GM12873 (cell line): ENCODE data around the gene SARM1.

Experiments used
- TF ChIP-seq, protein P1 (sequence below): IDR thresholded peaks from 2 replicates; pipeline ENCODE4 v1.5.1; 2012; ENCODE audit warnings: low read depth, mild to moderate bottlenecking, moderate library complexity, low read length, control low read depth; ENCODE audit not compliant: insufficient read depth; ENCODE audit errors: missing control alignments

Gene SARM1

DNA sequence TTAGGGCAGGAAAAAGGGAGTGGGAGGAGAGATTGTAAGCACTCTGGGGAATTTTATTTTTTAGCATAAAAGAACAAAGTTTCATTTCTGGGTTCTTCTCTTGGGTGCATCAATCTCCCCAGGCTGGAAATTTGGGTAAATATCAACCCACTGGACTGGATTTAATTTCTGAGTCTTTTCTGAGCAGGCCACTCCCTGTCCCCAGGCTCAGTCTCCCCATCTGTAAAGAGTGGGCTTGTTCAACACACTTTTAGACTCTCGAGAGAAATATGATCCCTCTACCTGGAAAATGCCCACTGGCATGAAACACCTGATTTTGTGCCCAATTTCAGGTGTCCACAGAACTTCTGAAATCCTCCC is 770 bp upstream of the SARM1 start:
- TF ChIP-seq, protein P1, sequence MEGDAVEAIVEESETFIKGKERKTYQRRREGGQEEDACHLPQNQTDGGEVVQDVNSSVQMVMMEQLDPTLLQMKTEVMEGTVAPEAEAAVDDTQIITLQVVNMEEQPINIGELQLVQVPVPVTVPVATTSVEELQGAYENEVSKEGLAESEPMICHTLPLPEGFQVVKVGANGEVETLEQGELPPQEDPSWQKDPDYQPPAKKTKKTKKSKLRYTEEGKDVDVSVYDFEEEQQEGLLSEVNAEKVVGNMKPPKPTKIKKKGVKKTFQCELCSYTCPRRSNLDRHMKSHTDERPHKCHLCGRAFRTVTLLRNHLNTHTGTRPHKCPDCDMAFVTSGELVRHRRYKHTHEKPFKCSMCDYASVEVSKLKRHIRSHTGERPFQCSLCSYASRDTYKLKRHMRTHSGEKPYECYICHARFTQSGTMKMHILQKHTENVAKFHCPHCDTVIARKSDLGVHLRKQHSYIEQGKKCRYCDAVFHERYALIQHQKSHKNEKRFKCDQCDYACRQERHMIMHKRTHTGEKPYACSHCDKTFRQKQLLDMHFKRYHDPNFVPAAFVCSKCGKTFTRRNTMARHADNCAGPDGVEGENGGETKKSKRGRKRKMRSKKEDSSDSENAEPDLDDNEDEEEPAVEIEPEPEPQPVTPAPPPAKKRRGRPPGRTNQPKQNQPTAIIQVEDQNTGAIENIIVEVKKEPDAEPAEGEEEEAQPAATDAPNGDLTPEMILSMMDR: no peak

DNA sequence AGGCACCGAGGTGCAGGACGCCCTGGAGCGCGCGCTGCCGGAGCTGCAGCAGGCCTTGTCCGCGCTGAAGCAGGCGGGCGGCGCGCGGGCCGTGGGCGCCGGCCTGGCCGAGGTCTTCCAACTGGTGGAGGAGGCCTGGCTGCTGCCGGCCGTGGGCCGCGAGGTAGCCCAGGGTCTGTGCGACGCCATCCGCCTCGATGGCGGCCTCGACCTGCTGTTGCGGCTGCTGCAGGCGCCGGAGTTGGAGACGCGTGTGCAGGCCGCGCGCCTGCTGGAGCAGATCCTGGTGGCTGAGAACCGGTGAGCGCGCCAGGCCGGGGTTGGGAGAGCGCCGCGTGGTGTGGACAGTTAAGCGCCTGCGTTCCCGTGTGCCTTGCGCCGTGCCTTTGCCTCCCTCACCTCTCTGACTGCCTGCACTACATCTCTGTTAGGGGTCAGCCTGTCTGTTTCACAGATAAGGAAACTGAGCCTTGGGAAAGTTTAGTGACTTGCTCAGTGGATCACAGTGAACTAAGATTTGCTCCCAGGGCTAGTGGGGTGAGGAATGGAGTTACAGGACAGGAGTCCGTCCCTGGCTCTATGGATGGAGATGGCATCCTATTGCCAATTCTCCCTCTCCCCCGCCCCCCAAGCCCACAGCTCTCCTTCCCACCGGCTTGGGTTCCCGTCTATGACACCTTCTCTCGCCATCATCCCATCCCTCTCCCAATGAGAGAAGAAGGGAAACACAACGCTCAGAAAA is 880 bp downstream of the SARM1 start:
- TF ChIP-seq, protein P1: no peak

DNA sequence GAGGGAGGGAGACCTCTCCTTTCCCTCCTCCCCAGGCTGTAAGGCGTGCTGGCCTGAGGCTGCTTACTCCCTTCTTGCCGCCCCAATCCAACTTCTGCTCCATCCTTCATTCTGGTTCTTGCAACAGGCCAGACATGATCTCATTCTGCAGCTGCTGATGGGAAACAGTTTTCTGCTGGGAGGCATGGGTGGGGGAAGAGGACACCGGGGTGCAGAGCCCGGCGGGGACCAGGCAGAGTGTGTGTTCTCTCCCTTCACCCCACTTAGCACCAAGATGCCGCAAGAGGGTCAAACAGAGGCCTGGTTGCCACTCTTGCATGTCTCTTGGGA is 1.4 kb downstream of the SARM1 start:
- TF ChIP-seq, protein P1: no peak

DNA sequence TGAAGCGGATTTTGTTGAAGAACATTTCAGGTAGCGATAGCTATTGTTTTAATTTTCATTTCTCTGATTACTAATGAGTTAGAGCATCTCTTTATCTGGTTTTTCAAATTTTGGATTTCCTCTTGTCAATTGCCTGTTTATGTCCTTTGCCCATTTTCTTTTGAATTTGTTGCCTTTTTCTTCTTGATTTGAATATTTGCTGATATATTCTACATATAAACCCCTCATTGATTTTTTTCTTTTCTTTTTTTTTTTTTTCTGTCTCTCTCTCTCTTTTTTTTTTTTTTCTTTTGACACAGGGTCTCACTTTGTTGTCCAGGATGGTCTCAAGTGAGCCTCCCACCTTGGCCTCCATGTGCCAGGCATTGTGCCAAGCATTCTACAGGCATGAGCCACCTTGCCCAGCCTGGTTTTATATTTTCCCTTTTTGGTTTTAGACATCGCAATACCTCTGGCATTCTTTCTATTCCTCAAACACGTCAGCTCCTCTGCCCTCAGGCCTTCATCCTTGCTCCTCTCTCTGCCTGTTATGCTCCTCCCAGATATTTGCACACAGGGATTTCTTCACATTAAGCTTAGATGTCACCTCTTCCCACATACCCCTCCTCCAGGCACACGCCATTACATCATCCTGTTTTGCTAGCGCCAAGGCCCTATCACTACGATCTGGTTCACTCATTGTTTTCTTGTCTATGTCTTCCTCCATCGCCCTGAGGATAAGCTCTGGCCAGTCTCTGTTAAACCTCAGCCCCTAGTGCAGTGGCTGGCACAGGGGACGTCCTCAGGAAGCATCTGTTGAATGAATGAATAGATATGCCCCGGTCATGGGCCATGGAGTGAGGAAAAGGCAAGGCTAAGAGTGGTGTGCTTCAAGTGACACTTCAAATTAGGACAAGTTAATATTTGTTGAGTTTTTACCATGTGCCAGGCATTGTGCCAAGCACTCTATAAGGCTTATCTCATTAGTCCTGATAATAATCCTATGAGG is 8.6 kb downstream of the SARM1 start:
- TF ChIP-seq, protein P1: no peak

DNA sequence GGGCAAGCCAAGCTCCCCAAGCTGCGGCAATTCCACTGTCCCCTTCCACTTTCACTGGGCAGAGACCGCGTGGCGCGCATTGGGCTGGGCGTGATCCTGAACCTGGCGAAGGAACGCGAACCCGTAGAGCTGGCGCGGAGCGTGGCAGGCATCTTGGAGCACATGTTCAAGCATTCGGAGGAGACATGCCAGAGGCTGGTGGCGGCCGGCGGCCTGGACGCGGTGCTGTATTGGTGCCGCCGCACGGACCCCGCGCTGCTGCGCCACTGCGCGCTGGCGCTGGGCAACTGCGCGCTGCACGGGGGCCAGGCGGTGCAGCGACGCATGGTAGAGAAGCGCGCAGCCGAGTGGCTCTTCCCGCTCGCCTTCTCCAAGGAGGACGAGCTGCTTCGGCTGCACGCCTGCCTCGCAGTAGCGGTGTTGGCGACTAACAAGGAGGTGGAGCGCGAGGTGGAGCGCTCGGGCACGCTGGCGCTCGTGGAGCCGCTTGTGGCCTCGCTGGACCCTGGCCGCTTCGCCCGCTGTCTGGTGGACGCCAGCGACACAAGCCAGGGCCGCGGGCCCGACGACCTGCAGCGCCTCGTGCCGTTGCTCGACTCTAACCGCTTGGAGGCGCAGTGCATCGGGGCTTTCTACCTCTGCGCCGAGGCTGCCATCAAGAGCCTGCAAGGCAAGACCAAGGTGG is 9.8 kb downstream of the SARM1 start:
- TF ChIP-seq, protein P1: peak; percentile 66

DNA sequence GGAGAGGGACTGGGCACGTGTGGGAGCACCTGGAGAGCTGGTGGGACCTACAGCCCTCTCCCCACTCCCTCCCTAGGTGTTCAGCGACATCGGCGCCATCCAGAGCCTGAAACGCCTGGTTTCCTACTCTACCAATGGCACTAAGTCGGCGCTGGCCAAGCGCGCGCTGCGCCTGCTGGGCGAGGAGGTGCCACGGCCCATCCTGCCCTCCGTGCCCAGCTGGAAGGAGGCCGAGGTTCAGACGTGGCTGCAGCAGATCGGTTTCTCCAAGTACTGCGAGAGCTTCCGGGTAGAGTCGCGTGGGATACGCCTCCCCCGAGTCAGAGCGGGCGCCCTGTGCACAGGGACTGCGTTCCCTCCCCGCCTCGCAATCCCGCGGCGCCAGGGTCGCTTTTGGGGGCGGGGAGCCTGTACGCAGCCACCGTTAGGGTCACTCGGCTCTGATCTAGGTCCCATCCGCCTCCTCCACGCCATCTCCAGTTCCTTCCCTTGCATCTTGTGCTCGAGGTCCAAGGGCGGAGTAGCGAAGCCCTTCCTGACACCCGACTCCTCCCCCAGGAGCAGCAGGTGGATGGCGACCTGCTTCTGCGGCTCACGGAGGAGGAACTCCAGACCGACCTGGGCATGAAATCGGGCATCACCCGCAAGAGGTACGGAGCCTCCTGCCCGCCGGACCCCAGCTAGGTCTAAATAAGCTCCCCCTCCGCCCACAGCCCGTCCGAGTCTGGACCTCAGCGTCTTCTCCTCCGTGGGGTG is 13.0 kb downstream of the SARM1 start:
- TF ChIP-seq, protein P1: no peak
